SK-N-SH (cell line): ENCODE data around the gene MIPEP. TPM values are rescaled to one million over a fixed set of nuclear protein-coding genes. Genes with fewer than 3 reads are reported as not detected.

ENCODE experiments used
- CTCF ChIA-PET: fragments of 300-600, 350-600 bp; formaldehyde crosslinking; extraction: SDS; loops from one replicate; lab custom pipeline; 2021; lab: Yijun Ruan, JAX
- POLR2A ChIA-PET: fragments of 350-600 bp; sonication (Branson Sonifier 250); formaldehyde crosslinking; extraction: SDS; loops from one replicate; lab custom pipeline; 2020; ENCODE audit warnings: antibody characterized with exemption, inconsistent platforms; lab: Yijun Ruan, JAX
- DNase-seq: peaks from one replicate; pipeline ENCODE4 v3.0.0; 2012
- H2AFZ ChIP-seq: fragments of 200-600 bp; sonication (generic); 2 replicates; pipeline ENCODE4 v1.8.1; 2016; ENCODE audit warnings: antibody characterized with exemption, mild to moderate bottlenecking, low read depth
- H3F3A ChIP-seq: fragments of 200-600 bp; sonication (generic); replicated peaks from 2 replicates; pipeline ENCODE3; 2016; ENCODE audit warnings: antibody characterized with exemption, mild to moderate bottlenecking; ENCODE audit not compliant: insufficient read depth
- H3K27ac ChIP-seq, 2 experiments: fragments of 200-500 bp in 1 of 2; fragments of 200-600 bp in 1 of 2; sonication (Bioruptor generic) in 1 of 2; sonication (generic), shearing (Covaris generic) in 1 of 2; 2 replicates each; pipeline versions ENCODE4 v1.5.1 to v1.6.1; 2014 to 2016; ENCODE audit warnings: low read depth in 2 of 2, inconsistent platforms in 1 of 2, low read length in 1 of 2, mild to moderate bottlenecking in 1 of 2, mixed read lengths in 1 of 2
- H3K27me3 ChIP-seq: fragments of 200-600 bp; sonication (generic), shearing (Covaris generic); 2 replicates; pipeline ENCODE4 v1.6.1; 2016; ENCODE audit warnings: mixed run types; ENCODE audit not compliant: insufficient read depth
- H3K36me3 ChIP-seq, 2 experiments: fragments of 200-500 bp in 1 of 2; fragments of 200-600 bp in 1 of 2; sonication (Bioruptor generic) in 1 of 2; sonication (generic) in 1 of 2; replicated peaks in 1 of 2; 2 replicates each; pipeline versions ENCODE3 to v1.5.1; 2014 to 2016; ENCODE audit warnings: low read length in 1 of 2, mild to moderate bottlenecking in 1 of 2; ENCODE audit not compliant: insufficient read depth in 2 of 2, control insufficient read depth in 1 of 2
- H3K4me1 ChIP-seq, 2 experiments: fragments of 200-500 bp in 1 of 2; fragments of 200-600 bp in 1 of 2; sonication (Bioruptor generic) in 1 of 2; sonication (generic), shearing (Covaris generic) in 1 of 2; 2 replicates each; pipeline versions ENCODE4 v1.5.1 to v1.6.1; 2014 to 2016; ENCODE audit warnings: low read depth in 1 of 2, low read length in 1 of 2, mixed run types in 1 of 2; ENCODE audit not compliant: insufficient read depth in 2 of 2, control insufficient read depth in 1 of 2
- H3K4me2 ChIP-seq: fragments of 200-600 bp; sonication (generic), shearing (Covaris generic); 2 replicates; pipeline ENCODE4 v1.6.1; 2017; ENCODE audit warnings: mixed run types
- H3K4me3 ChIP-seq, 2 experiments: fragments of 200-500 bp in 1 of 2; fragments of 200-600 bp in 1 of 2; sonication (Bioruptor generic) in 1 of 2; sonication (generic), shearing (Covaris generic) in 1 of 2; 2 replicates each; pipeline versions ENCODE4 v1.5.1 to v1.8.1; 2014 to 2016; ENCODE audit warnings: low read depth in 2 of 2, inconsistent platforms in 1 of 2, low read length in 1 of 2, mild to moderate bottlenecking in 1 of 2, mixed read lengths in 1 of 2, moderate library complexity in 1 of 2
- H3K79me2 ChIP-seq: fragments of 200-600 bp; sonication (generic); 2 replicates; pipeline ENCODE4 v1.8.1; 2017; ENCODE audit warnings: mild to moderate bottlenecking; ENCODE audit not compliant: insufficient read depth
- H3K9ac ChIP-seq: fragments of 200-600 bp; sonication (generic); 2 replicates; pipeline ENCODE4 v1.6.1; 2017; ENCODE audit warnings: mixed run types
- H3K9me2 ChIP-seq: fragments of 200-600 bp; sonication (generic); 2 replicates; pipeline ENCODE4 v1.6.1; 2017; ENCODE audit warnings: mixed run types
- H3K9me3 ChIP-seq: fragments of 200-600 bp; sonication (generic); 2 replicates; pipeline ENCODE4 v1.6.1; 2017; ENCODE audit warnings: mixed run types, mild to moderate bottlenecking, moderate library complexity
- H4K20me1 ChIP-seq: fragments of 200-600 bp; sonication (generic); 2 replicates; pipeline ENCODE4 v1.6.1; 2017; ENCODE audit warnings: mild to moderate bottlenecking, mixed run types; ENCODE audit not compliant: insufficient read depth
- ELF1 ChIP-seq: IDR thresholded peaks from 2 replicates; pipeline ENCODE4 v1.4.0; 2012
- EP300 ChIP-seq, 2 experiments: IDR thresholded peaks; 2 replicates each; pipeline versions ENCODE4 v1.4.0 to v1.6.1; 2012; ENCODE audit warnings: borderline replicate concordance in 1 of 2, low read depth in 1 of 2, low read length in 1 of 2
- EZH2phosphoT487 ChIP-seq: fragments of 200-600 bp; sonication (generic); IDR thresholded peaks from 2 replicates; pipeline ENCODE4 v1.6.1; 2017; ENCODE audit warnings: low read depth, mixed run types, mild to moderate bottlenecking, antibody characterized with exemption, moderate library complexity, borderline replicate concordance
- GATA2 ChIP-seq: sonication (generic); formaldehyde crosslinking; IDR thresholded peaks from 2 replicates; pipeline ENCODE4 v1.5.0; 2020; ENCODE audit warnings: mild to moderate bottlenecking, missing genetic modification reagents
- JUND ChIP-seq: IDR thresholded peaks from 2 replicates; pipeline ENCODE4 v1.4.0; 2012
- MEF2A ChIP-seq: IDR thresholded peaks from 2 replicates; pipeline ENCODE4 v1.4.0; 2012; ENCODE audit warnings: low read depth, borderline replicate concordance
- NRF1 ChIP-seq: IDR thresholded peaks from 2 replicates; pipeline ENCODE4 v1.6.1; 2012; ENCODE audit warnings: low read depth, mild to moderate bottlenecking, low read length
- PBX3 ChIP-seq: IDR thresholded peaks from 2 replicates; pipeline ENCODE4; 2012
- RAD21 ChIP-seq: IDR thresholded peaks from 2 replicates; pipeline ENCODE4 v1.6.1; 2012; ENCODE audit warnings: mild to moderate bottlenecking, low read length
- RCOR1 ChIP-seq: fragments of 150-350 bp; IDR thresholded peaks from 2 replicates; pipeline ENCODE4 v1.6.1; 2017; ENCODE audit warnings: antibody characterized with exemption, low read length
- RFX5 ChIP-seq: IDR thresholded peaks from 2 replicates; pipeline ENCODE4 v1.6.1; 2012; ENCODE audit warnings: mild to moderate bottlenecking, improper control_type of control experiment, low read length
- SIN3A ChIP-seq: IDR thresholded peaks from 2 replicates; pipeline ENCODE4 v1.6.1; 2012; ENCODE audit warnings: low read depth, mild to moderate bottlenecking, low read length, moderate library complexity, borderline replicate concordance
- TAF1 ChIP-seq: IDR thresholded peaks from 2 replicates; pipeline ENCODE4 v1.6.1; 2012; ENCODE audit warnings: low read depth, mild to moderate bottlenecking, low read length, moderate library complexity, borderline replicate concordance
- TCF12 ChIP-seq: IDR thresholded peaks from 2 replicates; pipeline ENCODE4 v1.4.0; 2012
- USF2 ChIP-seq: fragments of 150-350 bp; IDR thresholded peaks from 2 replicates; pipeline ENCODE4 v1.6.1; 2017; ENCODE audit warnings: antibody characterized with exemption, low read length, low read depth, borderline replicate concordance
- YY1 ChIP-seq: IDR thresholded peaks from 2 replicates; pipeline ENCODE4 v1.4.0; 2012; ENCODE audit warnings: low read depth, mild to moderate bottlenecking
- ZBTB33 ChIP-seq: IDR thresholded peaks from 2 replicates; pipeline ENCODE4 v1.4.0; 2012; ENCODE audit warnings: low read depth, borderline replicate concordance
- WGBS: methylation state at CpG from one replicate; pipeline ENCODE4 v1.1.6; 2017; ENCODE audit warnings: low lambda C conversion rate; 5-methylcytosine and 5-hydroxymethylcytosine counted together
- polyA plus RNA-seq, 3 experiments: library from polyadenylated mRNA; depleted of rRNA; stranded (reverse); fragments of >200 nt; gene quantifications; 2 replicates each; pipeline ENCODE4 v1.2.3, GENCODE V29; 2012

MIPEP gene
- polyA plus RNA-seq, 1 of the 3 experiments (the other 2 are of a cell fraction), result 12.7 TPM

GRCh38 chr13:23805821-23806220, 83.4 kb downstream of the MIPEP start:
- CTCF ChIA-PET, result no interaction called here
- no peak overlapping the region for H3K4me3 ChIP-seq

GRCh38 chr13:23805122-23805521, 84.1 kb downstream of the MIPEP start:
- DNase-seq, result no peak
- Histone ChIP-seq H3K36me3 (peaks cover 2 to 20% of the 10 kb centered on the region in 2 experiments), H3F3A (no peaks in the 10 kb centered on the region), H2AFZ (no peak overlapping the region), H3K4me2 (no peak overlapping the region), H3K27ac (no peak overlapping the region), H3K79me2 (no peaks in the 10 kb centered on the region), H4K20me1 (no peaks in the 10 kb centered on the region), H3K4me1 (peaks cover 0 to 11% of the 10 kb centered on the region in 2 experiments; a peak in 1 of 4 replicates), H3K27me3 (no peaks in the 10 kb centered on the region), H3K9me2 (no peaks in the 10 kb centered on the region), H3K9ac (no peak overlapping the region)
- WGBS, result 88% methylated on average over 5 of the region's 5 CpGs
- CTCF ChIA-PET, result no interaction called here
- TF ChIP-seq GATA2 (CRISPR knock-in tag), result no peak
- no peak for TF ChIP-seq TCF12
- TF ChIP-seq ELF1, result no peak
- TF ChIP-seq RAD21, result no peak
- no peak for TF ChIP-seq TAF1
- no peak for TF ChIP-seq YY1
- no peak for TF ChIP-seq RFX5
- no peak for TF ChIP-seq PBX3
- no peak for TF ChIP-seq JUND
- no peak for TF ChIP-seq SIN3A
- no peak for TF ChIP-seq EZH2phosphoT487
- no peak for TF ChIP-seq EP300 (IDR thresholded peaks at IDR 0.05; ENCODE audit: borderline replicate concordance in 1 of 2, low read depth in 1 of 2, low read length in 1 of 2)
- no peak for TF ChIP-seq USF2
- TF ChIP-seq RCOR1, result no peak
- no peak for TF ChIP-seq NRF1
- TF ChIP-seq, all 33 proteins: peak for 0
- Histone ChIP-seq H3K9me3 (no peaks in the 10 kb centered on the region), H3K4me3 (no peak overlapping the region)
- POLR2A ChIA-PET, result no interaction called here

More at GRCh38 chr13:23805821-23806220, 83.4 kb downstream of the MIPEP start:
- Histone ChIP-seq H3K4me1 (peaks cover 0 to 11% of the 10 kb centered on the region in 2 experiments; a peak in 1 of 4 replicates), H3K27ac (no peak overlapping the region), H3K79me2 (no peaks in the 10 kb centered on the region), H4K20me1 (no peaks in the 10 kb centered on the region), H3K9ac (no peak overlapping the region), H3K27me3 (no peaks in the 10 kb centered on the region), H3F3A (no peaks in the 10 kb centered on the region), H3K4me2 (no peak overlapping the region), H3K9me2 (no peaks in the 10 kb centered on the region), H3K36me3 (peaks cover 2 to 20% of the 10 kb centered on the region in 2 experiments), H3K9me3 (no peaks in the 10 kb centered on the region)
- POLR2A ChIA-PET, result no interaction called here
- no peak for TF ChIP-seq JUND
- TF ChIP-seq MEF2A, result no peak
- no peak for TF ChIP-seq PBX3
- TF ChIP-seq ZBTB33, result no peak
- TF ChIP-seq TCF12, result no peak
- TF ChIP-seq ELF1, result no peak
- TF ChIP-seq, all 33 proteins: peak for 0
- H2AFZ ChIP-seq, result no peak overlapping the region
- WGBS, result 87% methylated on average over 1 of the region's 1 CpG
- DNase-seq, result no peak
